SK-N-SH (cell line): ENCODE measurements around the gene C1orf210.

ENCODE experiments used
- TEAD4 ChIP-seq: IDR thresholded peaks from 2 replicates; pipeline ENCODE4 v1.4.0; 2012; ENCODE audit warnings: mild to moderate bottlenecking, borderline replicate concordance; ENCODE audit not compliant: insufficient read depth
- TF ChIP-seq, protein P1 (sequence below): fragments of 200-600 bp; sonication (generic); IDR thresholded peaks from 2 replicates; pipeline ENCODE4 v1.6.1; 2017; ENCODE audit warnings: antibody characterized with exemption, mild to moderate bottlenecking, moderate library complexity

DNA sequence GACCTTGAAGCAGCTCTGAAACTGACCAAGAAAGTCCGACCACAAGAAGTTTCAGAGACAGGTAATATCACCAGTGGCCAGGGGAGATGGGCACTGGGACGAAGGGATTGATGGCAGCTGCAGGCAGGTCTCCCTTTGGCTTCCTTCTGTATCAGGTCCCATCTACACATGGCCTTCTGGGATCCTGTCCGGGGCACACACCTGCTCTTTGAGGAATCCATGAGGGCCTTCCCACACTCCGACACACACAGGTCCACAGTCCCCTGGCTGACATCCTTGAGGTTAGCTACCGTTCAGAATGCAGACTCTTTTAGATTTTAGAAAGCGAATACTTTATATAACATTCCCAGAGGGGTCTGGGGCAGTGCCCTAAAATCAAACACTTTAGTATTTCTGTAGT, 42.1 kb downstream of the C1orf210 start:
- TF ChIP-seq, protein P1, sequence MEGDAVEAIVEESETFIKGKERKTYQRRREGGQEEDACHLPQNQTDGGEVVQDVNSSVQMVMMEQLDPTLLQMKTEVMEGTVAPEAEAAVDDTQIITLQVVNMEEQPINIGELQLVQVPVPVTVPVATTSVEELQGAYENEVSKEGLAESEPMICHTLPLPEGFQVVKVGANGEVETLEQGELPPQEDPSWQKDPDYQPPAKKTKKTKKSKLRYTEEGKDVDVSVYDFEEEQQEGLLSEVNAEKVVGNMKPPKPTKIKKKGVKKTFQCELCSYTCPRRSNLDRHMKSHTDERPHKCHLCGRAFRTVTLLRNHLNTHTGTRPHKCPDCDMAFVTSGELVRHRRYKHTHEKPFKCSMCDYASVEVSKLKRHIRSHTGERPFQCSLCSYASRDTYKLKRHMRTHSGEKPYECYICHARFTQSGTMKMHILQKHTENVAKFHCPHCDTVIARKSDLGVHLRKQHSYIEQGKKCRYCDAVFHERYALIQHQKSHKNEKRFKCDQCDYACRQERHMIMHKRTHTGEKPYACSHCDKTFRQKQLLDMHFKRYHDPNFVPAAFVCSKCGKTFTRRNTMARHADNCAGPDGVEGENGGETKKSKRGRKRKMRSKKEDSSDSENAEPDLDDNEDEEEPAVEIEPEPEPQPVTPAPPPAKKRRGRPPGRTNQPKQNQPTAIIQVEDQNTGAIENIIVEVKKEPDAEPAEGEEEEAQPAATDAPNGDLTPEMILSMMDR, result no peak
- no peak for TF ChIP-seq TEAD4
